Stimulated activated CD4-positive, alpha-beta T cell treated with anti-CD3 and anti-CD28 coated beads, TNF-alpha, amount 100 ng/mL, for 4 hours (primary cell): ENCODE measurements around the gene PEG3.
"Not testable (repeated sequence)": the region's sequence is repeated elsewhere in the genome, so short reads cannot be mapped to it uniquely, and the experiment has no call there.

ENCODE experiments used
- DNase-seq, 3 experiments: peaks; one replicate each; pipeline ENCODE4 v3.0.0-alpha.2; 2020; ENCODE audit warnings: low read depth in 3 of 3

The PEG3 gene

DNA sequence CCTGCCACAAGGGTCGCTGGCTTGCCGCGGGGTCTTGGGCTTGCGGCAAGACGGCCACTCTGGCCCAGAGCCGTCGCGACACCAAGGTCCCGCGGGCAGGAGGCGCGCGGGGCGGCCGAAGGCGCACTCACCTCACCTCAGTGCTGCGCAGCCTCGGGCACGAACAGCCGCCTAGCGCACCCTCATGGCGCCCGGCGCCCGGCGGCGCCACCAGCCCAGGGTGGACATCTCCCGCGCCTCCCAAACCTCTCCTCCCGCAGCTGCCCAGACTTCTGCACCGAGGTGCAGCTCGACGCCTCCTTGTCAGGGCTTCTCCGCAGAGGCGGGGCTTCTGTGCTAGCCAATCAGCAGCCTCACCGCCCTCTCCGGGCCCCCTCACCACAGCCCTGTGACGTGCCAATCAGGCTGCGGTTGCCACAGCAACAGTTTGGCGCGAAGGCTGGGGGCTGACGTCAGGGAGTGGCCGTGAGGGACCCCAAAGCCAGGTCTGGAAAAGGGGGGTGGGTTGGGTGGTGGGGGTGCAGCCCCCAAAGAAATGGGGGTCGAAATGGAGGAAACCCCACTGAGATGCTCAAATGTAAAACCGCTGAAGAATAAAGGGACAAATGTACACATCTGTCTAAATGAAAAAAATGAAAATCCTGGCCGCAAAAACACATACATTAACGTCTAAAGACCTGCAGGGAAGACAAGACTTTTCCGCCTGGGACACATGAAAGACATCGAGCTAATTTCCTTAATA, at the start of gene PEG3, which contains the start of gene ZIM2:
TSS of gene PEG3 (minus strand) at position 276 of the 742 bp plus-strand sequence. CDS start 16,071 bp downstream, outside the sequence.
TSS of gene ZIM2 (minus strand) at position 276 of the 742 bp plus-strand sequence. CDS start 16,449 bp downstream, outside the sequence.
- DNase-seq, result no peak

DNA sequence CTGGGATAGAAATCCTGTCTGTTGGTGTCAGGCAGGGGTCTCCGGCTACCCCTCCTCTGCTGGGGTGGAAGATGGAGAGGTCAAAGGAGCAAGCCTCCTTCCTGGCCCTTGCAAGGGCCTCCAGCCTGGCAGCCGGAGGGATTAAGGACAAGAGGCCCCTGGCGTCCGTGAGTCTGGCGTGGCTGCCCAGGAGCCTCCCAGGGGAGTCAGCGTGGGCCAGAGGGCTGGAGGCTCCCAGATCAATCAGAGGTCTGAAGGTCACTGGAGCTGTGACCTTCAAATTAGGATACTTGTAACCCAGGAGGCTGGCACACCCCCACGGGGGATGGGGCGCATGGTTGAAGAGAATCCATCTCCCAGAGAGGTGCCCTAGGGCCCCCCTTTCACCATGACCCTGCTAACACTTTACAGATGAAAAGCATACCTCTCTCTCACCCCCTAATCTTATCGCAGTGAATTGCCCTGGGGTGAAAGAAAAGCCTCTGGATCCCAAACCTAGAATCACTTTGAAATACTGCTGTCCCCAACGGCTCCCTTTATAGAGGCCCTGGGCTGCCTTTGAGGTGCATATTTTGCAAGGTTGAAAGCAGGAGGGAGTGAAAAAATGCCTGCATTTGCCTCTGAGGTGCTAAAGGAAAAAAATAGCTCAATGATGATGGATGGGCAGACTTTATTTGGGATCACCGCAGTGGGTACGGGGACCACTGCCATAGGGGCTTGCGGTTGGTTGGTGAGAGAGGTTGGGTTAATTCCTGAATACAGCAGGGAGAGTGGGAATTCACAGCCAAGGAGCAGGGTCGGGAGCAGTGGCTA, 44.9 kb upstream of the PEG3 start:
- no peak for DNase-seq

GRCh38 chr19:56884441-56884840, 43.9 kb upstream of the PEG3 start:
- no peak for DNase-seq

DNA sequence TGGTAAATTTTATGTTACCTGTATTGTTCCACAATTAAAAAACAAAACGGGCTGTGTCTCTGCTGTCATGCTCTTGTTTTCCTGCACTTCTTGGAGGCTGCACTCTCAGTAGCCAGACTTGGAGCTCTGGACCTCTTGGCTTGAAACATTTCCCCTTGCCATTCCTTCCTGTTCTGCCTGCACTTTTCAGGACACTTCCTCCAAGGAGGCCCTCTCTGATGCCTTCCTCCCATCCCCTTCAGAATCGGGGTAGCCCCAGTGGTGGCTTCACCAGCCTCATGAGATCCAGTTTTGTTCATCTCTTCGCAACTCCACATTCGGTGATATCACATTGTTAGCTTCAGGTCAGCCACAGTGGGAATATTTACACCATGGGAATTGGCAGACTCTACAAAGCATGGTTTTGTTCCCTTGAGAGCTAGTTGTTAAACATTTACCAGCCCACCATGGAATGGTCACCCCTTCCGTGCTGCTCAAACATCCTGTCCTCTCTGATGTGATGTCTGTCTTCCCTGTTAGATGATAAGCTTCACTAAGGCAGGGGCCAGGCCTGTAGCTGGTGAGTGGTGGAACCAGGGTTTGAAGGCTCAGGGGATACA, 40.2 kb upstream of the PEG3 start:
- DNase-seq, result no peak

- DNase-seq, result no peak
Observed at GRCh38 chr19:56877069-56877715, 36.7 kb upstream of the PEG3 start.

DNA sequence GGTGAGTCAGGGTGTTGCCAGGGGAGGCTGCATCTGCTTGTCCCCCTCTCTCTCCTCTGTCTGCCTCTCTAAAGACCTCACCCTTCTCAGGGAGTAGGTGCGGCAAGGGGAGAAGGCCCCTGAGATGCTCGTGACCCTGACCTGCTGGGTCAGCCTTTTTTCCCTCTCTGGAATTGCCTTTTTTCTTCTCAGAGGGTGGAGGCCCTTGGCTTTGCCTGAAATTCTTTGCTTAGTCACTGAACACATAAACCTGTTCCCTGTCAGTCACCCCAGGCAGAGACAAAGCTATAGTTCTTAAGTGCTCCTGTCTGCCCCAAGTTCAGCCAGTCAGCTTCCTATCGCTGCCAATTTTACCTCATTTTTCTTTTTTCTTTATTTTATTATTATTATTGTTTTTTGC, 35.2 kb upstream of the PEG3 start:
- DNase-seq, result no peak

DNA sequence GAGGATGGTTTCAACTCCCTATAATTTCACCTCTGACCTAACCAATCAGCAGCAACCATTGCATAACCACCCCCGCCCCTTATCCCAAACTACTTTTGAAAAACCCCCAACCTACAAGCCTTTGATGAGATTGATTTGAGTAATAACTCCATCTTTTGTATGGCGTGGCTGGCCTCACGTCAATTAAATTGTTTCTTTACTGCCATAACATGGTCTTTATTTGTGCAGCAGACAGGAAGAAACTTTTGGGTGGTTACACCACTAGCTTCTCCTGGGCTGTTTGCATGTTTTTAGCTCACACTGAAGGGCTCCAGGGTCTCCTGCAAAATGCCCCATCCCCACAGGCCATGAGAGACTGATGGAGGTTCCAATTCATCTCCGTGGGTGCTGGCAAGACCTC, 34.0 kb upstream of the PEG3 start:
- no peak for DNase-seq

DNA sequence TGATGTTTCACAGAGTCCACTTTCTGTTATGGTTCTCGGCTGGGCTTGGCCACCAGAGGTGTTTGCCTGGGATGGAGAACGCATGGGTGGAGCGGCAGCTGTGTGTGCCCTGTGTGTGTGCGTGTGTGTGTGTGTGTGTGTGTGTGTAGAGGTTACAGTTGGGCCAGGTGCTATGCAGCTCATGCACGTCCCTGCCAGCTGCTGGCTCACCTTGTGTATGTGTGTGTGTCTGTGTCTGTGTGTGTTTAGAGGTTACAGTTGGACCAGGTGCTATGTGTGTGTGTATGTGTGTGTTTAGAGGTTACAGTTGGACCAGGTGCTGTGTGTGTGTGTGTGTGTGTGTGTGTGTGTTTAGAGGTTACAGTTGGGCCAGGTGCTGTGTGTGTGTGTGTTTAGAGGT, 33.0 kb upstream of the PEG3 start:
- no peak for DNase-seq

- DNase-seq, result no peak
Observed at GRCh38 chr19:56869886-56870285, 29.4 kb upstream of the PEG3 start.

DNA sequence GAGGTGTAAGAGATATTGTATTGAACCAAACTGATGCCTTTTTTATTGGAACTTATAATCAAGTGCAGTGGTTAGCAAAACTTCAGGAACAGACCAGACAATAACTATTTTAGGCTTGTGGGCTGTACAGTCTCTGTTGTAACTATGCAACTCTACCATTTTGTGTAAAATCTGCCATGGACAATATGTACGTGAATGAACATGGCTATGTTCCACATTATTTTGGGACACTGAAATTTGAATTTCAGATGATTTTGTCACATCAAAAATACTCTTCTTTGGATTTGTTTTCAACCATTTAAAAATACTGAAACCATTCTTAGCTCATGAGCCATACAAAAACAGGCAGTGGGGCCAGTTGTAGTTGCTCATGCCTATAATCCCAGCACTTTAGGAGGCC, 27.9 kb upstream of the PEG3 start:
- no peak for DNase-seq

DNA sequence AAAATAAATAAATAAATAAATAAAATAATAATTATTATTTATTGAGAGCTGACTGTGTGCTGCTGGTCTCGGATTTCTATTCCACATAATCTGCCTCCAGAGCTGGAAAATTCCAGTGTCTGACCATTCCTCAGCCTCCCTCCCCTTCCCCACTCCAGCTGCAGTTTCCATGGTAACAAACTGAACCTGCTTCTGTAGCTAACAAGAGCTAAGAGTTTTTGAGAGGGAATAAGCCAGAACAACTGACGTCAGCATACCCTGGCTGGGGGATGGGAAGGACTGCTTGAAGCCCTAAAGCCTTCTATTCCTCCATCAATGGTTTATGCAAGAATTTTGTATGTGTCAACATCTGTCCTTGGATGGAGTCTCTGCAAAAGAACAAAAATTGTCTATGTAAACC, 26.0 kb upstream of the PEG3 start:
- no peak for DNase-seq

GRCh38 chr19:56864443-56865125, 24.1 kb upstream of the PEG3 start:
- DNase-seq, result no peak

DNA sequence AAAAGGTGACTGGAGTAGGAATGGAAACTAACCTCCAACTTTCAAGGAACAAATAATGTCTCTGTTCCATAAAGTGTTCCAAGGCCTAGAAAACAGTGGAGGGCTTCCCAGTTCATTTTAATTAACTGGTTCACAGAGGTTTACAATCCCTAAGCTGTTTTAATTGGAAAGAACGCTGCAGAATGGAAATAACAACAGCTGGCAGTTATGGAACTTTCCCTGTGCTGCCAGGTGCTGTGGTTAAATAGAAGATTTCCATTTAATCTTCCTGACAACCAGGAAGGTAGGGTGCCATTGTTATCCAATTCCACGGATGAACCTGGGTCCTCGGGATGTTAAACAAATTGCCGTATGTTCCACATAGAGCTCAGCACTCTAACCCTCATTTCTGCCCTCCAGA, 22.2 kb upstream of the PEG3 start:
- no peak for DNase-seq

DNA sequence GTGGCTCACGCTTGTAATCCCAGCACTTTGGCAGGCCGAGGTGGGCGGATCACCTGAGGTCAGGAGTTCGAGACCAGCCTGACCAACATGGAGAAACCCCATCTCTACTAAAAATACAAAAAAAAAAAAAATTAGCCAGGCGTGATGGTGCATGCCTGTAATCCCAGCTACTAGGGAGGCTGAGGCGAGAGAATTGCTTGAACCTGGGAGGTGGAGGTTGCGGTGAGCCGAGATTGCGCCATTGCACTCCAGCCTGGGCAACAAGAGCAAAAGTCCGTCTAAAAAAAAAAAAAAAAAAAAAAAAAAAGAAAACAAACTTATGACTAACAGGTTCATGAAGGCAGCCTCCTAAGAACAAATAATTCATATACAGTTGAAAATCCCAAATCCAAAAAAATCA, 19.9 kb upstream of the PEG3 start:
- DNase-seq, result not testable (repeated sequence)

DNA sequence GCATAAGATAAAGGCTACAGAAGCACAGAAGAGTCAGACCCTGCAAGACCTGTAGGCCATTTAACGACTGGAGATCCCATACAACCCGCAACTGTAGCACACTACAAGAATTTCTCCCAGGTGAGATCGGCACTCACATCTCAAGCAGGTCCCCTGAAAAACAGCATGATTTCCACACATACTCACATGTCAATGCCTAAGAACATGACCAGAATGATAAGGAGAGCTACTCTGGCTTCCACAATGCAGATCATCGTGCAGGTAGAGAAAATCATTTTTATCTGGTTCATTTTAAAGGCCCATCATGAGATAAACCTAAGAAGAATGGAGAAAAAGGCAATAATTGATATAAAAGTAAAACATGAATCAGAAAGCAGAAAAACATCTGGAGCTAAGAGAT, 17.5 kb upstream of the PEG3 start:
- DNase-seq, result no peak

DNA sequence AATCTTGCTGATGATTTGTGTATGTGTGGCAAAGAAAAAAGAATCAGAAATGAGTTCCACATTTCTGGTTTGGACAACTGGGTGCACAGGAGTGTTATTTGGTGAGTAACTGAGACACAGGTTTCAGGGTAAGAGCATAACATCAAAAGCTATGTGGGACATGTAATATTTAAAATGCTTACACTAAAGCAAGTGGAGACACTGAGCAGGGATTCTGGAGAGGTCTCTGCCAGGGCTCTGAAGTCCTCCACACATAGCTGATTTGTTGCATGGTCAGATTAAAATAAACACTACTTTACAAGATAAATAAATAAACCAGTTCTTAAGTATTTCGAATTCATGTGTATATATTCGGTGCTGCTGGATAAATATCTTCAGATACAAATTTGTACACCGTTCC, 16.3 kb upstream of the PEG3 start:
- no peak for DNase-seq

GRCh38 chr19:56852361-56852760, 11.8 kb upstream of the PEG3 start:
- DNase-seq, result not testable (repeated sequence)

DNA sequence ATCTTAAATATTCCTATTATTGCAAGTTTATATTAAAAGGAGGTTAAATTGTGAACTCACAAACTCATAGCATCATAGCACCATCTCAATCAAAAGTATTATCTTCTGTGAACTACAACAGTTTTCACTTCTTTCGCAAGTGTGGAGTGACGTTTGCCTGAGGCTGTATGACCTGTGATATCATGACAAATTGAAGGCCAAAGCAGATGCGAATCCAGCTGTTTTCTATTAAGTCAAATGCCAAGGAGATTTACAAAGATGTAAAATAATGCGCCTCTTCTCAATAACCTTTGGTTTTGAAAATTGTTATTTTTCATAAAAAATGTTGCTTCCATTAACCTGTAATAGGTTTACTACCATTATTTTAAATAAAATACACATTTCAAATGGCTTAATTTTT, 7.6 kb upstream of the PEG3 start:
- DNase-seq, result no peak

GRCh38 chr19:56842412-56842811, 1.9 kb upstream of the PEG3 start:
- DNase-seq, result no peak

GRCh38 chr19:56841193-56841543, 642 bp upstream of the PEG3 start:
- DNase-seq, result no peak

GRCh38 chr19:56839652-56840450, 675 bp downstream of the PEG3 start:
- no peak for DNase-seq
